H1 (cell line): Measurements from ENCODE around the gene ZFP57. TPM values are rescaled to one million over a fixed set of nuclear protein-coding genes. Genes with fewer than 3 reads are reported as not detected.

Experiments used
- CTCF ChIP-seq, 3 experiments: IDR thresholded peaks; 1 replicate in 2 of 3; 2 replicates in 1 of 3; pipeline versions ENCODE4 v1.5.1 to v1.6.1; 2011; ENCODE audit warnings: low read length in 3 of 3, mild to moderate bottlenecking in 3 of 3, inconsistent platforms in 2 of 3, low read depth in 1 of 3, moderate library complexity in 1 of 3; ENCODE audit not compliant: insufficient read depth in 1 of 3; ENCODE audit errors: control extremely low read depth in 1 of 3
- polyA plus RNA-seq, 7 experiments: library from polyadenylated mRNA; depleted of rRNA in 3 of 7; stranded (reverse) in 5 of 7; unstranded in 2 of 7; fragments of >200 nt in 5 of 7; fragments of 200-250 nt in 2 of 7; gene quantifications; 1 replicate in 5 of 7; 2 replicates in 1 of 7; 4 replicates in 1 of 7; pipeline versions ENCODE4 v1.2.1 to v1.2.3, GENCODE V29; 2011 to 2013; ENCODE audit warnings: missing spikeins in 2 of 7, mixed read lengths in 2 of 7
- total RNA-seq: library from RNA; stranded (reverse); fragmentation: NEBNext Ultra II Directional; extraction: Animal tissue kit (Norgen Biotek cat#: 25700); gene quantifications from 2 replicates; pipeline ENCODE4 v1.2.1, GENCODE V29; 2021

The ZFP57 gene
- total and polyA plus RNA-seq, 2 of the 8 experiments (the other 6 are each of a cell fraction or from before 2014, with no cell fraction given): 0.85 to 1.2 TPM

- TF ChIP-seq CTCF (IDR thresholded peaks at IDR 0.05; ENCODE audit: control extremely low read depth in 1 of 3, insufficient read depth in 1 of 3, low read depth in 1 of 3, low read length in 3 of 3): peak; percentile 74 to 86 (median 85)
Observed at GRCh38 chr6:29628419-29629281, 52.3 kb downstream of the ZFP57 start (continued).
